Activated CD4-positive, alpha-beta T cell treated with anti-CD3 and anti-CD28 coated beads, Interleukin-2, amount 10 ng/mL, durations not matched to agents 7 days and 5 days (primary cell): Measurements from ENCODE around the gene PHLPP1. TPM values are rescaled to one million over a fixed set of nuclear protein-coding genes. Genes with fewer than 3 reads are reported as not detected.

Experiments
- CTCF ChIA-PET: fragments of 350-600 bp; sonication (Branson Sonifier 250); formaldehyde crosslinking; loops from one replicate; lab custom pipeline; 2021; ENCODE audit warnings: antibody characterized with exemption; lab: Charles Lee
- POLR2A ChIA-PET: fragments of 350-600 bp; sonication (Branson Sonifier 250); formaldehyde crosslinking; loops from one replicate; lab custom pipeline; 2021; ENCODE audit warnings: antibody characterized with exemption; lab: Charles Lee
- DNase-seq: peaks from one replicate; pipeline ENCODE4 v3.0.0-alpha.2; 2020
- H3K27ac Mint-ChIP-seq: one replicate; pipeline ENCODE4 v1.8.0; 2021; ENCODE audit warnings: mild to moderate bottlenecking, moderate library complexity, mixed read lengths
- H3K27me3 Mint-ChIP-seq: one replicate; pipeline ENCODE4 v1.8.0; 2021; ENCODE audit warnings: mixed read lengths
- H3K36me3 Mint-ChIP-seq: one replicate; pipeline ENCODE4 v1.8.0; 2021; ENCODE audit warnings: low read depth, mixed read lengths
- H3K4me1 Mint-ChIP-seq: one replicate; pipeline ENCODE4 v1.8.0; 2021; ENCODE audit warnings: mixed read lengths
- H3K4me3 Mint-ChIP-seq: one replicate; pipeline ENCODE4 v1.8.0; 2021; ENCODE audit warnings: mild to moderate bottlenecking, moderate library complexity, mixed read lengths
- H3K9me3 Mint-ChIP-seq: one replicate; pipeline ENCODE4 v1.8.0; 2021; ENCODE audit warnings: mixed read lengths
- total RNA-seq, 2 experiments: library from RNA; stranded (reverse); gene quantifications; one replicate each; pipeline ENCODE4 v1.2.3, GENCODE V29; 2021

The PHLPP1 gene
- total RNA-seq, 2 experiments from 2014 or later: 2.7 to 3.8 TPM

DNA sequence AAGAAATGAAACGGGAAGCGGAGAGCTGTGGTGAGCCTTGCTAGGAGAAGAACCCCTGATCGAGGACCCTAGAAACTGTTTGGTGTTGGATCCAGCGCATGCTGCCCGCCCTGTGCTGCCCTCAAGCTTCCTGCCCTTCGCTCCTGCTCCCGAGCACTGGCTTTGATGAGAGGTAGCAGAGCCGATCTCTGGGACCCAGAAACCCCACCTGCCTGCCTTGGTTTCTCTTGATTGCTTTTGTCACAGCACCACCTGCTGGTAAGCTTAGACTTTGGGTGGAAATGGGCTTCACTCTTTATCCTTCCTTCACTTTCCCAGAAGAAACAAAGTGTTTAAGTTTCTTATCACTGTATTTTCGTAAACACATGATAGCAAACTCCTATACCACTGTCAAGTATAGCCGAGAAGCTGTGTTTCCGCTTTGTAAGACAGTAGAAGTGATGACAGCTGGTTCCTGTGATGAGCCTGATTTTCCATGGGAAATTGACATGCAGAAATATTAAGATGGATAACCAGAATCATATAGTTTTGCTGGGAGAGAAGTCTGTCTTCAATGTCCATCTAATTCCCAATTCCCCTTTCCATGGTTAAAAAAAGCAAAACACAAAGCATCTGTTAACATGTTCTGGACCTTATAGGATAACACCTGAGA is 267.4 kb downstream of the PHLPP1 start:
- POLR2A ChIA-PET: no interaction called here
- Mint-ChIP-seq H3K9me3 (no peaks in the 10 kb centered on the region), H3K36me3 (no peaks in the 10 kb centered on the region), H3K4me3 (peak overlapping the region; percentile 18), H3K27me3 (no peaks in the 10 kb centered on the region), H3K27ac (no peak overlapping the region), H3K4me1 (peaks cover 5% of the 10 kb centered on the region)
- CTCF ChIA-PET: interaction anchor here (0.6 to 2.2 kb wide), 17 partner anchors 10 to 796 kb away, joined by 3 to 15 read pairs (median 4); partner anchors contain the start of genes PHLPP1, PIGN and RELCH
- peak; percentile 68 for DNase-seq

DNA sequence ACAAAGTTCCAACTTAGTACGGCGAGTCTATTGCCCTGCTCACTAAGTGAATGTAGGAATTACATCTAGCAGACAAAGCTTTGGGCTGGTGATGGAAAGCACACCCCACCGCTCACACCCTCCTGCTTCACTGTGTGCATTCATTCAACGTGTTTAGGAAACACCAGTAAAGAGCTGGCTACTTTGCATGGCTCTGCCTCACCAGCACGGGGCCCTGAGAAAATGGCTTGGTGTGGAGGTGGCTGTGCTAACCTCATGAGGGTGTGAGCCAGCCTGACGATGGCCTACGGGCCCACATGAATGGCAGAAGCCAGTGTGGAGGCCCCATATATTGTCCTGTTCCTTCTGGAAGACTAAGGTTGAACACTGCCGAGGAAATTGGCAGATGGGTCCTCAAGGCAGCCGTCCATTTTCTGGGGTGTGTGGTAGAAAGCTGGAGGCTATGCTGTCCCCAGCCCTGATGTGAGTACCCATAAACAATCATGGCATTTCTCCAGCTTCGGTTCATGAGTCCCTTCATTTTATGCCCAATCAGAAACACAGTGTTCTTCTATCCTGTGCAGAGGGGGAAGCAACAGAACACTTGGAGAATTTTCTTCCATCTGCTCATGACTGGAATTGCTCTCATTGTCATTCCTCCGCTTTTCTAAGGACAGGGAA is 269.4 kb downstream of the PHLPP1 start:
- Mint-ChIP-seq H3K9me3 (no peaks in the 10 kb centered on the region), H3K4me3 (no peak overlapping the region), H3K27me3 (peaks cover 5% of the 10 kb centered on the region), H3K27ac (no peak overlapping the region), H3K36me3 (no peaks in the 10 kb centered on the region), H3K4me1 (peaks cover 5% of the 10 kb centered on the region)
- DNase-seq: no peak
- ChIA-PET POLR2A (no interaction called here), CTCF (interaction anchor here (0.7 kb wide), 1 partner anchor 26 kb away, joined by 3 read pairs; no protein-coding TSS in a partner anchor)

DNA sequence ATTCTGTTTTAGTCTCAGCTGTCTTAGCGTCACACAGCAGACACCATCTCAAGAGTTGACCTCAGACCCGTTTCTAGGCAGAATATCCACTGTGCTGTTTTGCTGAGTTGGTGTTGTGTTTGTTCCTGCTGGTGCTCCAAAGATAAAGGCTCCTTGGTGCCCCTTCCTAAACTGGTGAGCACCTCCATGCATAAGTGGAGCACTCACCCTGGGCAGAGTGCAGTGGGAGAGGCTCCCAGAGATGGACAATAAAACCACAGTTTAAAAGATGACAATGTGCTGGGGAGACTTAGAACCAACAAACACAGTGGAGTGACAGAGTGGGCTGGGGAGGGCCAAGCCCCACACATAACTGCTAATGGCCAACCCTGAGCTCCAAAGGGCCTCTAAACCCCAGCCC is 271.1 kb downstream of the PHLPP1 start:
- ChIA-PET POLR2A (no interaction called here), CTCF (no interaction called here)
- Mint-ChIP-seq H3K27me3 (peaks cover 10% of the 10 kb centered on the region), H3K4me3 (no peak overlapping the region), H3K9me3 (no peaks in the 10 kb centered on the region), H3K36me3 (no peaks in the 10 kb centered on the region), H3K4me1 (peaks cover 5% of the 10 kb centered on the region), H3K27ac (no peak overlapping the region)
- DNase-seq: no peak

DNA sequence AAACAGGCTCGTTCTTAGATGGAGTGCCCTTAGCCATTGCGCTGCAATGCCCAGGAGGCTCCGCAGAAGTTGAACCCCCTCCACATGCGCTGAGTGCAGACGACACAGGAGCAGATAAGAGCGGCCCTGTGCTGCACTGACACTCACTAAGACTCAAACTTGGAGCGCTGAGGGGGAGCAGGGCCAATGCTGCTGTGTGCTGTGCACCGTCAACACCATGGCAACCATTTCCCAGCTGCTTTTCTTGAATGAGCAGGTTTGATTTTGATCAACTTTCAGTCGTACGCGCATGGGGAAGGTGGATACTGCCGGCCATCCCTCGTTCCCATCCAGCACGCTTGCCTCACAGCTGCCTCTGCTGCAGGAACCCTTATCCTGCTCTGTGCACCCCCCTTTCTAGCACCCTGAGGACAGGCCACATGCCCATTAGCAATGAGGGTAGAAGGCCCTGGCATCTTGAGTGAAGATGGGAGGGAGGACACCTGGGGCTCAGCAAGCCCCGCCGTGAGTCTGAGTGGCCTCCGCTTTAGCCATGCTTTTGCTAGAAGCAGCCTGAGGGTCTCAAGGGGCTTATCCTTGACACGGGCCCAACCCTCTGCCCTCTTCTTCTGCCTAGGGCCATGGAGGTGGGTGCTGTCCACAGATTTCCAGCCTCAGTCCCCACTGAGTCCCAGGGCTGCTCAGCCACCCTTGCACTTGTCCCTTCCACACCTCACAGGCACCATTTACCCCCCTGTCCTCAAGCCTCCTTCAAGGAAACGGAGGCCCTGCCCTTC is 271.9 kb downstream of the PHLPP1 start:
- H3K27ac Mint-ChIP-seq: no peak overlapping the region
- H3K27me3 Mint-ChIP-seq: peaks cover 10% of the 10 kb centered on the region
- DNase-seq: no peak
- POLR2A ChIA-PET: no interaction called here
- no peaks in the 10 kb centered on the region for H3K9me3 Mint-ChIP-seq
- no peak overlapping the region for H3K4me3 Mint-ChIP-seq
- H3K4me1 Mint-ChIP-seq: peaks cover 5% of the 10 kb centered on the region
- CTCF ChIA-PET: no interaction called here
- no peaks in the 10 kb centered on the region for H3K36me3 Mint-ChIP-seq

DNA sequence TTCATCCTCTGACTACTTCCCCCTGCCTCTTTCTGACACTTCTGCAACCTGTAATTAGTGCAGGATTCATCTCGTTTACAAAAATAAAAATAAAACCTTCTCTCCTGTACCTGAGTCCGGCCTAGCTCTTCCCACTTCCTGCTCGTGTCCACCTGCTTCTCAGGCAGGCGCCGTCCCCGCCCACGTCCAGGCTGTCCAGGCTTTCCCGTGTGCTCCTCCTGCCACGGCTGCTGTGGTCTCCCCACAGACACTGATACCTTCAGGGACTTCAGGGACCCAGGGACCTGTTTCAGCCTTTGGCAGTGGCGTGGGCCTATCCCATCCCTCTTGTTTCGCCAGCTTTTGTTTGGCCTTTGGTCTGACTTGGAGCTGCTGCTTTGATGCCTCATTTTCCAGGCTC is 272.5 kb downstream of the PHLPP1 start:
- no peaks in the 10 kb centered on the region for H3K36me3 Mint-ChIP-seq
- CTCF ChIA-PET: no interaction called here

DNA sequence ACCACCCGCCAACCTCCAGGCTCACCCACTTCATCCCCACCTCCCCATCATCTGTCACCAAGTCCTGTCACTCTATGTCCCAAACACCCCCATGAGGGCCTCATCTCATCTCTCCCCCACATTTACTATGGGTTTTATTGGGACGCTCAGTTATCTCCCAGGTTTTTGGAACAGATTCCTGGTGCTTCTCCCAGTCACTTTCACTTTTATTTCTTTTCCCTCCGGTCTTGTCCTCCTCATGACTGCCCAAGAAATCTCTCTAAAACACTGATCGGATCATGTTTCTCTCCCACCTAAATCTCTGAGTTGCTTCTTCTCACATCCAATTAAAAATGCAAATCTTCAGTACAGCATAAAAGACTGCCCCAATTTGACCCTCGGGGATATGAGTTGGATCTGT is 273.1 kb downstream of the PHLPP1 start:
- Mint-ChIP-seq H3K27ac (no peak overlapping the region), H3K27me3 (peaks cover 10% of the 10 kb centered on the region), H3K9me3 (no peaks in the 10 kb centered on the region), H3K4me3 (no peak overlapping the region), H3K36me3 (no peaks in the 10 kb centered on the region), H3K4me1 (no peaks in the 10 kb centered on the region)
- ChIA-PET CTCF (interaction anchor here (1.2 kb wide), 1 partner anchor 11 kb away, joined by 3 read pairs; no protein-coding TSS in a partner anchor), POLR2A (no interaction called here)
- DNase-seq: no peak

More for the DNA sequence above, 272.5 kb downstream of the PHLPP1 start:
- Mint-ChIP-seq H3K27ac (no peak overlapping the region), H3K9me3 (no peaks in the 10 kb centered on the region), H3K4me1 (no peaks in the 10 kb centered on the region), H3K4me3 (no peak overlapping the region), H3K27me3 (peaks cover 10% of the 10 kb centered on the region)
- POLR2A ChIA-PET: no interaction called here
- no peak for DNase-seq

DNA sequence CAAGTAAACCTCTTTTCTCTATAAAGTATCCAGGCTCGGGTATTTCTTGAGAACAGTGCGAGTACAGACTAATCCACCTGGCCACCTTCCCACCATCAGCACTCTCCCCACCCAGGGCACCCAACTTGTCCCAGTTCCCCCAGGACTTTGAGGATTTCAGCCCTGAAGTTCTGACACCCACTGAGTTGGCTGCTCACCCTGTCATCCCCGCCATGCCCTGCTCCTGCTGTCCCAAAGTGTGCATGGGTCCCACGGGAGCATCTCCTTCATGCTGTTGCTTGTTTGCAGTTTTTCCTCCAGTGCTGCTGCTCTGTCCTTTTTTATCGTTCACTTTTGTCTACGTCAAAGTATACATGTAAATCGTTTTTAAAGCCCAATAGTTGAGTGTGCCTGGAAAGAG is 273.9 kb downstream of the PHLPP1 start:
- Mint-ChIP-seq H3K4me3 (no peak overlapping the region), H3K27me3 (peaks cover 16% of the 10 kb centered on the region), H3K4me1 (no peaks in the 10 kb centered on the region), H3K36me3 (no peaks in the 10 kb centered on the region), H3K9me3 (no peaks in the 10 kb centered on the region), H3K27ac (no peak overlapping the region)
- CTCF ChIA-PET: interaction anchor here (1.2 kb wide), 1 partner anchor 10 kb away, joined by 3 read pairs; no protein-coding TSS in a partner anchor
- POLR2A ChIA-PET: no interaction called here
- DNase-seq: no peak

DNA sequence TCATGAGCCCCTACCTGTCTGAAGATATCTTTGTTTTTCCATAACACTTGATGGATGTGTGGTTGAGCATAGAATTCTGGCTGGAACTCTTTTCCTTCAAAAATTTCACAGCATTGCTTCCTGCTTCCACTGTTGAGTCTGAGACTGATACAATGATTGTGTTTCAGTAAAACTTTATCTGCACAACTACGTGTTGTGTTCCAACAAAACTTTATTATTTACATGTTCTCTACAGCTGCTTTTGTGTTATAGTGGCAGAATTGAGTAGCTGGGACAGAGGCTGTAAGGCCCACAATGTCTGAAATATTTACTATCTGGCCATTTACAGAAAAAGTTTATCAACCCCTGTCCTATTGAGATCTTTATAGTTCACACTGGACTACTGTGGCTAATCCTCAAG is 275.3 kb downstream of the PHLPP1 start:
- no peaks in the 10 kb centered on the region for H3K36me3 Mint-ChIP-seq
- DNase-seq: no peak
- no peak overlapping the region for H3K4me3 Mint-ChIP-seq
- H3K27ac Mint-ChIP-seq: no peak overlapping the region
- H3K27me3 Mint-ChIP-seq: peaks cover 19% of the 10 kb centered on the region
- ChIA-PET CTCF (no interaction called here), POLR2A (no interaction called here)
- no peaks in the 10 kb centered on the region for H3K4me1 Mint-ChIP-seq
- H3K9me3 Mint-ChIP-seq: no peaks in the 10 kb centered on the region

DNA sequence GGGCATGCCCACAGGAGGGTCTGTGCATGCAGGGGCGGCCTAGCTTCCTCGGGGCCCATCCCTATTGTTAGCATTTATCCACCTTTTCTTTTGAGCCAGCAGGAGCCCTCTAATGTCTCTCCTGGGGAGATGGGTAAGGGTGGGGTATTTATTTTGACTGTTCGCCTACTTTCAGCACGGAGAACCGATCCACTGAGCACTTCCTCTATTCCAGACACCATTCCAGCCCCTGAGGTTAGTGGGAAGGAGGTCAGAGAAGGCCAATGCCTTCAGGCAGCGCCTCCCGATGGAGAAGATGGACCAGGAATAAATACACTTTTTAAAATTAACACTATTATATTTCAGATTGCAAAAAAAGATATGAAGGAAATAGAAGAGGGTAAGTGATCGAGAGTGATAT is 276.0 kb downstream of the PHLPP1 start:
- no peaks in the 10 kb centered on the region for H3K4me1 Mint-ChIP-seq
- DNase-seq: no peak
- no peak overlapping the region for H3K27ac Mint-ChIP-seq
- no peaks in the 10 kb centered on the region for H3K36me3 Mint-ChIP-seq
- no peak overlapping the region for H3K4me3 Mint-ChIP-seq
- ChIA-PET CTCF (no interaction called here), POLR2A (no interaction called here)
- H3K9me3 Mint-ChIP-seq: no peaks in the 10 kb centered on the region
- H3K27me3 Mint-ChIP-seq: peaks cover 21% of the 10 kb centered on the region

DNA sequence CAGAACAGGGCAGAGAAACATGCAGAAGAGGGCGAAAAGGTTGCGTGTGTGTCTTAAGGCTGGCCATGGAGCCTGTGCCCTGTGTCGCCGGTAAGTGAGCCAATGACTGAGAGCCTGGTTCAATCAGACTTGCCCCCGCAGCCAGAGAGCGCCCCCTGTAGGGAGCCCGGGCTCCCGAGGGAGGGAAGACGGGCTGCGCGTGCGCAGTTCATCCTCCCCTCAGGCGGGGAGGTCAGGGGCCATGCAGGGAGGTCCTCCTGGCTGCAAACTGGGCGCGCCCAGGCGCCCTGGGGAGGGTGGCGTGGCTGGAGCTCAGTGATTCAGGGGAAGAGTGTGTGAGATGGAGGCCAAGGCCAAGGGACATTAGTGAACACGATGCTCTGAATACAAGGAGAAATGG is 276.6 kb downstream of the PHLPP1 start:
- Mint-ChIP-seq H3K9me3 (no peaks in the 10 kb centered on the region), H3K27me3 (peaks cover 21% of the 10 kb centered on the region), H3K4me3 (no peak overlapping the region), H3K27ac (no peak overlapping the region), H3K4me1 (no peaks in the 10 kb centered on the region), H3K36me3 (no peaks in the 10 kb centered on the region)
- ChIA-PET CTCF (interaction anchor here (1.4 kb wide), 1 partner anchor 9 kb away, joined by 3 read pairs; no protein-coding TSS in a partner anchor), POLR2A (no interaction called here)
- no peak for DNase-seq

DNA sequence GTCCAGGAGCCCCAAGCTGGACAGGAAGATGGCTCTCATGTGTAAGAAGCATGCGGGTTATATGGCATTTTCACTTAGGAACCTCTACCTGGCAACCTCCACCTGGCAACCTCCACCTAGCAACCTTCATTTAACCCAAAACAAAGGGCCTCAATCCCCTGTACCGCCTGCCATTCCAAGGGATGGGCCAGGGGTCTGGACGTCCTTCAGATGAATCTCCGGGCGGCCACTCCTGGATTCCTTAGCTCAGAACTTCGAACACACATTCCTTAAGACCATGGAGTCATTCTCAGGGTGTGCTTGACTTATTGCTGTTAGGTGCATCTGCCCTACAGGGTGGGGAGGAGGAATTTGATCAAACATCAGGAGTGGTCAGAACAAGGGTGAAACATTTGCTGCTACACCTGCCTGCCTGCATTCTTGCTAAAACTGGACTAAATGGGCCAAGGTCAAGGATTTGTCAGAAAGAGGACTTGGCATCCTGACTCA is 277.6 kb downstream of the PHLPP1 start:
- POLR2A ChIA-PET: no interaction called here
- Mint-ChIP-seq H3K4me3 (no peak overlapping the region), H3K27me3 (peaks cover 21% of the 10 kb centered on the region), H3K9me3 (no peaks in the 10 kb centered on the region), H3K27ac (no peak overlapping the region), H3K4me1 (no peaks in the 10 kb centered on the region), H3K36me3 (no peaks in the 10 kb centered on the region)
- no peak for DNase-seq
- CTCF ChIA-PET: interaction anchor here (0.8 to 1.4 kb wide), 3 partner anchors 10 to 329 kb away, joined by 3 read pairs; no protein-coding TSS in a partner anchor

DNA sequence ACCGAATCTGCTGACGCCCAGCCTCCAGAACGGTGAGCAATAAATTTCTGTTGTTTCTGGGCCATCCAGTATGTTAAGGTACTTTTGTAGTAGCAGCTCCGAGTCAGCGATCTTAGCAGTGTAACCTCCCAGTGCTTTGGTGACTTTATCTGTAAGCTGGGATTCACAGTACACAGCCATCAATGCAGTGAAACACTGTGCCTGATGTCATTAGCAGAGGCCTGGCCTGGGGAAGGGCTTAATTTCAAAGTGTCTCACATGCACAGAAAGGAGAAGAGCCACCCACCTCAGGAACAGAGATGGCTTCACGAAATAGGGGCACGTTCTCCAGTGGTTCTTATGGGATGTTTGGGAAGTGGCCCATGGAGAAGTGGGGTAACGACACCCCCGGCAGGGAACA is 281.2 kb downstream of the PHLPP1 start:
- ChIA-PET POLR2A (no interaction called here), CTCF (no interaction called here)
- H3K9me3 Mint-ChIP-seq: no peaks in the 10 kb centered on the region
- peaks cover 12% of the 10 kb centered on the region for H3K27me3 Mint-ChIP-seq
- no peaks in the 10 kb centered on the region for H3K36me3 Mint-ChIP-seq
- H3K4me1 Mint-ChIP-seq: no peaks in the 10 kb centered on the region
- no peak overlapping the region for H3K27ac Mint-ChIP-seq
- no peak for DNase-seq
- H3K4me3 Mint-ChIP-seq: no peak overlapping the region

DNA sequence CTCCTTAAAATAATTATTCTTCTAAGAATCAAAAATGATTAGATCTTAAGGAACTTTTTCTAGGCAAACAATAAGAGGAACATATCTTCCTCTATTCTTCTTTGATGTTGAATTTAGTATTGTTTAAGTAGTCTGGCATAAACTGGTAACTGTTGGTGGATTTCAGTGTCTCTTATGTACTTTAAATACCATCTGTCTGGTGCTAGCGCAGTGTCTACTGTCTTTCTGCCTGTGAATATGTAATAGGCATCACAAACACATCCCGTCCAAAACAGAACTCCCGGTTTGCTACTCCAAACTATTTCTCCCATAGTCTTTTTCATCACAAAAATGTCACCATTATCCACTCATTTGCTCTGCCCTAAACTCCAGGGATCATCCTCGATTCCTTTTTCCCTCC is 281.7 kb downstream of the PHLPP1 start:
- H3K27me3 Mint-ChIP-seq: peaks cover 12% of the 10 kb centered on the region
- H3K4me1 Mint-ChIP-seq: no peaks in the 10 kb centered on the region
- H3K36me3 Mint-ChIP-seq: no peaks in the 10 kb centered on the region
- H3K27ac Mint-ChIP-seq: no peak overlapping the region
- no peak for DNase-seq
- CTCF ChIA-PET: no interaction called here
- H3K4me3 Mint-ChIP-seq: no peak overlapping the region
- H3K9me3 Mint-ChIP-seq: no peaks in the 10 kb centered on the region
- POLR2A ChIA-PET: no interaction called here
